Measurements from ENCODE around the gene TMPRSS7. TPM values are rescaled to one million over a fixed set of nuclear protein-coding genes. Genes with fewer than 3 reads are reported as not detected.

Gene TMPRSS7
- total and polyA plus RNA-seq, 2 donors from 2014 or later: not detected

DNA sequence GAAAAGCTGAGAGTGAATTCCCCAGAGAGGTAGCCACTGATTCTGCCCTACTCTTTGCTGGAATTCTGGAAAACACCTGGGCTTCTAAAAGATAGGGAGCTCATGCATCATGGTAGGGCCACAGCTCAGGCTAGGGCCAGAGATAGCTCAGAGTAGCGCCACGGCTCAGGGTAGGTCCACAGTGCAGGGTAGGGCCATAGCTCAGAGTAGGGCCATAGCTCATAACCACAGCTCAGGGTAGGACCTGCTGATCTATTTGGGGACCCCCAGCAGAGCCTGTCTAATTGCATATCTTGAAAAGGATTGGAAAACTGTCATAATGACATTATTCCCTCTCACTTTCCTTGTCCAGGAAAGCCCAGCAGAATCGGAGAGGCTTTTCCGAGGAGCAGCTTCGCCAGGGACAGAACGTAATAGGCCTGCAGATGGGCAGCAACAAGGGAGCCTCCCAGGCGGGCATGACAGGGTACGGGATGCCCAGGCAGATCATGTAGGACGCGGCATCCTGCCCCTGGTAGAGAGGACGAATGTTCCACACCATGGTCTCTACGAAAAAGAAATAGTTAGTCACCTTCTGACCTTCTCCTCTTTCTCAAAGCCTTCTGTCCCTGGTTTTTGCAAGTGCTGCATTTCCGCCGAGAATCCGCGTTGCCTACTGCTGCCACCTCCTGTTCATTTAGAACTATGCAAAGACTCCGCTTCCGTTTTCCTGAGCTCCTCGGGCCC is 21.3 kb upstream of the TMPRSS7 start:
- peak; percentile 78 for TF ChIP-seq CTCF (IDR thresholded peaks at IDR 0.05; ENCODE audit: borderline replicate concordance, extremely low read depth, insufficient read depth)
- FAIRE-seq: peak; percentile 91
- Histone ChIP-seq H3K27me3 (ENCODE audit: control insufficient read depth, insufficient read depth, low read length) (no peaks in the 10 kb centered on the region), H3K27ac (ENCODE audit: low read depth in 2 of 2, low read length in 2 of 2) (peak overlapping the region; percentile 5 to 39), H3K9ac (ENCODE audit: low read length in 3 of 3) (peak overlapping the region in 1 of 3 donors; percentile 42), H3K9me3 (ENCODE audit: control insufficient read depth in 2 of 3, insufficient read depth in 1 of 3, low read length in 3 of 3) (no peaks in the 10 kb centered on the region), H3K4me1 (ENCODE audit: control insufficient read depth in 2 of 3, insufficient read depth in 2 of 3, low read depth in 1 of 3, low read length in 3 of 3) (peaks cover 0 to 39% (median 17%) of the 10 kb centered on the region in 3 donors), H3K4me3 (ENCODE audit: low read length in 3 of 3) (peak overlapping the region in 1 of 3 donors; percentile 10), H3K36me3 (ENCODE audit: control insufficient read depth in 2 of 3, insufficient read depth in 3 of 3, low read length in 3 of 3) (no peaks in the 10 kb centered on the region)
- DNase-seq: peak; percentile 76 to 92 (median 83)
- intact Hi-C loops (cut with DNase I): no loop called here

- no peaks in the 10 kb centered on the region for H3K9me3 ChIP-seq (ENCODE audit: control insufficient read depth in 2 of 3, insufficient read depth in 1 of 3, low read length in 3 of 3)
- no peak for DNase-seq
- peaks cover 0 to 34% (median 17%) of the 10 kb centered on the region in 3 donors for H3K4me1 ChIP-seq (ENCODE audit: control insufficient read depth in 2 of 3, insufficient read depth in 2 of 3, low read depth in 1 of 3, low read length in 3 of 3)
- TF ChIP-seq CTCF (IDR thresholded peaks at IDR 0.05; ENCODE audit: borderline replicate concordance, extremely low read depth, insufficient read depth): no peak
- no peak for FAIRE-seq
- intact Hi-C loops (cut with DNase I): no loop called here
- H3K4me3 ChIP-seq (ENCODE audit: low read length in 3 of 3): no peak overlapping the region
- no peak overlapping the region for H3K27ac ChIP-seq (ENCODE audit: low read depth in 2 of 2, low read length in 2 of 2)
- no peaks in the 10 kb centered on the region for H3K36me3 ChIP-seq (ENCODE audit: control insufficient read depth in 2 of 3, insufficient read depth in 3 of 3, low read length in 3 of 3)
- H3K27me3 ChIP-seq (ENCODE audit: control insufficient read depth, insufficient read depth, low read length): no peaks in the 10 kb centered on the region
- H3K9ac ChIP-seq (ENCODE audit: low read length in 3 of 3): no peak overlapping the region
Measured at GRCh38 chr3:112013784-112014143, 20.8 kb upstream of the TMPRSS7 start.

GRCh38 chr3:112017091-112017490 is 17.4 kb upstream of the TMPRSS7 start:
- FAIRE-seq: no peak
- H3K36me3 ChIP-seq (ENCODE audit: control insufficient read depth in 2 of 3, insufficient read depth in 3 of 3, low read length in 3 of 3): no peaks in the 10 kb centered on the region
- no peaks in the 10 kb centered on the region for H3K27me3 ChIP-seq (ENCODE audit: control insufficient read depth, insufficient read depth, low read length)
- H3K9ac ChIP-seq (ENCODE audit: low read length in 3 of 3): no peak overlapping the region
- no peaks in the 10 kb centered on the region for H3K9me3 ChIP-seq (ENCODE audit: control insufficient read depth in 2 of 3, insufficient read depth in 1 of 3, low read length in 3 of 3)
- no peak overlapping the region for H3K27ac ChIP-seq (ENCODE audit: low read depth in 2 of 2, low read length in 2 of 2)
- intact Hi-C loops (cut with DNase I): no loop called here
- H3K4me1 ChIP-seq (ENCODE audit: control insufficient read depth in 2 of 3, insufficient read depth in 2 of 3, low read depth in 1 of 3, low read length in 3 of 3): peaks cover 0 to 10% (median 5%) of the 10 kb centered on the region in 3 donors
- no peak overlapping the region for H3K4me3 ChIP-seq (ENCODE audit: low read length in 3 of 3)
- no peak for DNase-seq
- TF ChIP-seq CTCF (IDR thresholded peaks at IDR 0.05; ENCODE audit: borderline replicate concordance, extremely low read depth, insufficient read depth): no peak

All from kidney (tissue), 14 donors.